ENCODE measurements around the gene TMEM18.

DNA sequence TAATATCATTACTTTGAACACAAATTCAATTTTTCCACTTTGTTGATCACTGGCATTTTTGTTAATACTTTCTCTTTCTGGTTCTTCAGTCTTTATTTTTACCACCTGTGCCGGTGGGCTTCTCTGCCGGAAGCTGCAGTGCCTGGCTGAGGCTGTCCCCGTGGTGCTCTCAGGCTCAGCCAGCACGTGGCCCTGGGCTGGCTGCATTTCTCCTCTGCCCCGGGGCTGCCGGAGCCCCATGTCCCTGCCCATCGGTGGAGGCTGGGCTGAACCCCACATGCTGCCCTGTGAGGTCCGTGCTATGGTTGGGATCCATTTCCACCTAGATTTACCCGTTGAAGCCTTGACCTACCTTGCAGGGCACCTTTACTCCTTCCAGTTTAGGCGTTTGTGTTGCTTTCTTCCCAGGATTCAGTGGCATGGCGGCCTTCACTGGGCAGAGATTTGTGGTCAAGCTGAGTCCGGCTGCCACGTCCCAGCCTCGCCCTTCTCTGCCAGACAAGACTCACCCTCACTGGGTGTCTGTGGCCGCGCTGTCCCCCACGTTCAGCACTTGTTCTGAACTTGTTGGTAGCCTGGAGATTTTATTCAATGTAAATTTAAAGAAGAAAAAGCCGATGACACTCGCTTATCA is 12.8 kb upstream of the TMEM18 start:
- TF ChIP-seq, protein P1, sequence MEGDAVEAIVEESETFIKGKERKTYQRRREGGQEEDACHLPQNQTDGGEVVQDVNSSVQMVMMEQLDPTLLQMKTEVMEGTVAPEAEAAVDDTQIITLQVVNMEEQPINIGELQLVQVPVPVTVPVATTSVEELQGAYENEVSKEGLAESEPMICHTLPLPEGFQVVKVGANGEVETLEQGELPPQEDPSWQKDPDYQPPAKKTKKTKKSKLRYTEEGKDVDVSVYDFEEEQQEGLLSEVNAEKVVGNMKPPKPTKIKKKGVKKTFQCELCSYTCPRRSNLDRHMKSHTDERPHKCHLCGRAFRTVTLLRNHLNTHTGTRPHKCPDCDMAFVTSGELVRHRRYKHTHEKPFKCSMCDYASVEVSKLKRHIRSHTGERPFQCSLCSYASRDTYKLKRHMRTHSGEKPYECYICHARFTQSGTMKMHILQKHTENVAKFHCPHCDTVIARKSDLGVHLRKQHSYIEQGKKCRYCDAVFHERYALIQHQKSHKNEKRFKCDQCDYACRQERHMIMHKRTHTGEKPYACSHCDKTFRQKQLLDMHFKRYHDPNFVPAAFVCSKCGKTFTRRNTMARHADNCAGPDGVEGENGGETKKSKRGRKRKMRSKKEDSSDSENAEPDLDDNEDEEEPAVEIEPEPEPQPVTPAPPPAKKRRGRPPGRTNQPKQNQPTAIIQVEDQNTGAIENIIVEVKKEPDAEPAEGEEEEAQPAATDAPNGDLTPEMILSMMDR (conservative IDR thresholded peaks at IDR 0.05 in 1 of 2, IDR thresholded peaks at IDR 0.05 in 1 of 2; ENCODE audit: low read depth in 1 of 2, low read length in 2 of 2), result no peak
- no peak for TF ChIP-seq EZH2 (IDR thresholded peaks at IDR 0.05; ENCODE audit: low read length, missing control alignments)

Measured in fibroblast of lung (primary cell).